ENCODE results near the gene OR5V1. TPM values are rescaled to one million over a fixed set of nuclear protein-coding genes. Genes with fewer than 3 reads are reported as not detected.
"Not testable (repeated sequence)": the region's sequence is repeated elsewhere in the genome, so short reads cannot be mapped to it uniquely, and the experiment has no call there.

OR5V1 gene
- total RNA-seq: not detected
- long read RNA-seq: 0 reads

GRCh38 chr6:29368765-29369164 is at the start of gene OR5V1:
TSS of gene OR5V1 (minus strand) at chr6:29368865. CDS start at chr6:29356195, 12,670 bp downstream.
- DNase-seq (ENCODE audit: low spot score): no peak

- DNase-seq (ENCODE audit: low spot score): no peak
Observed at GRCh38 chr6:29414588-29414987, 45.9 kb upstream of the OR5V1 start, which contains the start of gene OR12D1. TSS of gene OR12D1 (plus strand) at chr6:29414928.

GRCh38 chr6:29403801-29404200 is 35.1 kb upstream of the OR5V1 start:
- DNase-seq (ENCODE audit: low spot score): no peak

GRCh38 chr6:29399525-29399924 is 30.9 kb upstream of the OR5V1 start:
- DNase-seq (ENCODE audit: low spot score): no peak

GRCh38 chr6:29395331-29395730 is 26.7 kb upstream of the OR5V1 start, which contains the start of gene OR12D2:
TSS of gene OR12D2 (plus strand) at chr6:29395631. CDS start at chr6:29396700, 1,069 bp downstream.
- no peak for DNase-seq (ENCODE audit: low spot score)

- no peak for DNase-seq (ENCODE audit: low spot score)
Observed at GRCh38 chr6:29388533-29388932, 19.9 kb upstream of the OR5V1 start.

- no peak for DNase-seq (ENCODE audit: low spot score)
Observed at GRCh38 chr6:29376003-29376402, 7.3 kb upstream of the OR5V1 start.

GRCh38 chr6:29375191-29375590 is 6.5 kb upstream of the OR5V1 start, which contains the start of gene OR12D3:
TSS of gene OR12D3 (minus strand) at chr6:29375291. CDS start at chr6:29375287, 4 bp downstream.
- no peak for DNase-seq (ENCODE audit: low spot score)

- no peak for DNase-seq (ENCODE audit: low spot score)
Observed at GRCh38 chr6:29355603-29356002, 13.1 kb downstream of the OR5V1 start.

- DNase-seq (ENCODE audit: low spot score): no peak
Observed at GRCh38 chr6:29354980-29355379, 13.7 kb downstream of the OR5V1 start.

GRCh38 chr6:29349348-29349747 is 19.3 kb downstream of the OR5V1 start:
- not testable (repeated sequence) for DNase-seq (ENCODE audit: low spot score)

- no peak for DNase-seq (ENCODE audit: low spot score)
Observed at GRCh38 chr6:29345380-29345779, 23.3 kb downstream of the OR5V1 start.

- DNase-seq (ENCODE audit: low spot score): no peak
Observed at GRCh38 chr6:29336269-29336668, 32.4 kb downstream of the OR5V1 start.

- no peak for DNase-seq (ENCODE audit: low spot score)
Observed at GRCh38 chr6:29332676-29333075, 36.0 kb downstream of the OR5V1 start.

- DNase-seq (ENCODE audit: low spot score): no peak
Observed at GRCh38 chr6:29325777-29326176, 42.9 kb downstream of the OR5V1 start.

- not testable (repeated sequence) for DNase-seq (ENCODE audit: low spot score)
Observed at GRCh38 chr6:29323332-29323731, 45.3 kb downstream of the OR5V1 start.

GRCh38 chr6:29319931-29320330 is 48.7 kb downstream of the OR5V1 start:
- DNase-seq (ENCODE audit: low spot score): no peak

Other genes starting within 250 kb of the OR5V1 start
- not detected for gene OR2J2, start 198.0 kb downstream of the OR5V1 start, total RNA-seq
- not detected for gene OR14J1, start 67.2 kb downstream of the OR5V1 start, total RNA-seq
- not detected for gene OR12D3, start 6.4 kb upstream of the OR5V1 start, total RNA-seq
- not detected for gene OR12D2, start 26.8 kb upstream of the OR5V1 start, total RNA-seq
- gene OR12D1, start 46.1 kb upstream of the OR5V1 start, total RNA-seq: not detected
- gene OR10C1, start 70.4 kb upstream of the OR5V1 start, total RNA-seq: not detected
- not detected for gene OR11A1, start 88.2 kb upstream of the OR5V1 start, total RNA-seq
- not detected for gene OR2H1, start 88.3 kb upstream of the OR5V1 start, total RNA-seq
- not detected for gene MAS1L, start 119.1 kb upstream of the OR5V1 start, total RNA-seq
- gene UBD, start 190.9 kb upstream of the OR5V1 start, total RNA-seq: not detected
- not detected for gene OR2H2, start 216.3 kb upstream of the OR5V1 start, total RNA-seq

Data from mesenteric fat pad (tissue), 1 donor.